HG03439 (cell line): Measurements from ENCODE around the gene HMCN2.

ENCODE experiments used
- ATAC-seq: cut with Tn5 transposase; IDR thresholded peaks from one replicate; pipeline ENCODE4 v1.9.1; 2021; ENCODE audit warnings: mild to moderate bottlenecking, moderate library complexity; ENCODE audit not compliant: unreplicated experiment

The HMCN2 gene

GRCh38 chr9:130459941-130460669, 194.5 kb downstream of the HMCN2 start:
- no peak for ATAC-seq

GRCh38 chr9:130461218-130461630, 195.7 kb downstream of the HMCN2 start:
- no peak for ATAC-seq

- ATAC-seq: no peak
Measured at GRCh38 chr9:130461731-130462130, 196.2 kb downstream of the HMCN2 start.

- no peak for ATAC-seq
Measured at GRCh38 chr9:130462685-130463540, 197.4 kb downstream of the HMCN2 start.

GRCh38 chr9:130463763-130464745, 198.5 kb downstream of the HMCN2 start:
- no peak for ATAC-seq

- no peak for ATAC-seq
Measured at GRCh38 chr9:130465383-130466096, 200.0 kb downstream of the HMCN2 start.

- no peak for ATAC-seq
Measured at GRCh38 chr9:130466537-130467217, 201.1 kb downstream of the HMCN2 start.

- ATAC-seq: no peak
Measured at GRCh38 chr9:130467316-130467715, 201.8 kb downstream of the HMCN2 start.

- no peak for ATAC-seq
Measured at GRCh38 chr9:130468566-130468965, 203.0 kb downstream of the HMCN2 start.

- no peak for ATAC-seq
Measured at GRCh38 chr9:130470269-130470668, 204.7 kb downstream of the HMCN2 start.

- ATAC-seq: no peak
Measured at GRCh38 chr9:130470950-130471349, 205.4 kb downstream of the HMCN2 start.

GRCh38 chr9:130471411-130472183, 206.0 kb downstream of the HMCN2 start:
- ATAC-seq: no peak

- no peak for ATAC-seq
Measured at GRCh38 chr9:130472184-130472705, 206.7 kb downstream of the HMCN2 start.

GRCh38 chr9:130473009-130473408, 207.4 kb downstream of the HMCN2 start:
- no peak for ATAC-seq

GRCh38 chr9:130473566-130473965, 208.0 kb downstream of the HMCN2 start:
- ATAC-seq: no peak

- no peak for ATAC-seq
Measured at GRCh38 chr9:130474106-130474505, 208.5 kb downstream of the HMCN2 start.

GRCh38 chr9:130476151-130476730, 210.7 kb downstream of the HMCN2 start:
- ATAC-seq: no peak

- ATAC-seq: no peak
Measured at GRCh38 chr9:130477564-130477963, 212.0 kb downstream of the HMCN2 start.
